Natural killer cell (primary cell): ENCODE data around the gene RRAD. TPM values are rescaled to one million over a fixed set of nuclear protein-coding genes. Genes with fewer than 3 reads are reported as not detected.

Source experiments
- ATAC-seq, 3 donors: fragments of 150-1000 bp in 2 of 3; fragments of 200-7000 bp in 1 of 3; cut with Tn5 transposase; 1 replicate in 1 of 3; 2 replicates in 2 of 3; pipeline ENCODE4 v1.10.0; 2021; ENCODE audit warnings: mild to moderate bottlenecking in 2 of 3, moderate library complexity in 2 of 3
- DNase-seq, 2 donors: peaks; one replicate each; pipeline versions ENCODE4 v3.0.0 to v3.0.0-alpha.2; 2013 to 2021; ENCODE audit warnings: mixed read lengths in 1 of 2
- H3K27ac ChIP-seq: one replicate; pipeline ENCODE4 v1.5.1; 2013; ENCODE audit warnings: mild to moderate bottlenecking, low read length
- H3K27me3 ChIP-seq: one replicate; pipeline ENCODE4 v1.6.1; 2013; ENCODE audit warnings: low read length; ENCODE audit not compliant: control insufficient read depth, insufficient read depth
- H3K36me3 ChIP-seq: one replicate; pipeline ENCODE4 v1.6.1; 2013; ENCODE audit warnings: low read length; ENCODE audit not compliant: control insufficient read depth, insufficient read depth
- H3K4me1 ChIP-seq: one replicate; pipeline ENCODE4 v1.6.1; 2013; ENCODE audit warnings: low read length; ENCODE audit not compliant: control insufficient read depth, insufficient read depth
- H3K4me3 ChIP-seq: one replicate; pipeline ENCODE4 v1.5.1; 2013; ENCODE audit warnings: low read length
- H3K9me3 ChIP-seq: one replicate; pipeline ENCODE4 v1.6.1; 2013; ENCODE audit warnings: low read length; ENCODE audit not compliant: control insufficient read depth, insufficient read depth
- H3K27ac Mint-ChIP-seq, 2 donors: one replicate each; pipeline ENCODE4 v1.8.0; 2022; ENCODE audit warnings: mild to moderate bottlenecking in 2 of 2, mixed read lengths in 2 of 2, moderate library complexity in 1 of 2
- H3K27me3 Mint-ChIP-seq, 2 donors: one replicate each; pipeline ENCODE4 v1.8.0; 2022; ENCODE audit warnings: low read depth in 2 of 2, mixed read lengths in 2 of 2
- H3K36me3 Mint-ChIP-seq: one replicate; pipeline ENCODE4 v1.8.0; 2022; ENCODE audit warnings: mixed read lengths
- H3K4me1 Mint-ChIP-seq, 2 donors: one replicate each; pipeline ENCODE4 v1.8.0; 2022; ENCODE audit warnings: mixed read lengths in 2 of 2
- H3K4me3 Mint-ChIP-seq: one replicate; pipeline ENCODE4 v1.8.0; 2022; ENCODE audit warnings: mild to moderate bottlenecking, moderate library complexity, mixed read lengths
- H3K9me3 Mint-ChIP-seq, 2 donors: one replicate each; pipeline ENCODE4 v1.8.0; 2022; ENCODE audit warnings: mixed read lengths in 2 of 2
- WGBS: methylation state at CpG from one replicate; pipeline ENCODE4 v1.1.7; 2013; ENCODE audit warnings: missing lambda C conversion rate; ENCODE audit not compliant: insufficient coverage; 5-methylcytosine and 5-hydroxymethylcytosine counted together
- intact Hi-C: fragments of 100-400 bp; cut with micrococcal nuclease; formaldehyde crosslinking; loops from one replicate; pipeline ENCODE4 v1.14.2; 2022
- total RNA-seq, 4 donors: library from RNA; stranded (reverse); fragments of 120-200 nt in 1 of 4; gene quantifications; one replicate each; pipeline versions ENCODE4 v1.2.3 to v1.2.4, GENCODE V29; 2013 to 2022
- TF ChIP-seq, protein P1 (sequence below): fragments of 200-600 bp; IDR thresholded peaks from one replicate; pipeline ENCODE4 v1.8.0; 2022; ENCODE audit warnings: antibody characterized with exemption

RRAD gene
- total RNA-seq, 3 donors from 2014 or later (not counting 1 experiment from before 2014, with no cell fraction given) = 1.8 to 4.5 (median 2.8) TPM

DNA sequence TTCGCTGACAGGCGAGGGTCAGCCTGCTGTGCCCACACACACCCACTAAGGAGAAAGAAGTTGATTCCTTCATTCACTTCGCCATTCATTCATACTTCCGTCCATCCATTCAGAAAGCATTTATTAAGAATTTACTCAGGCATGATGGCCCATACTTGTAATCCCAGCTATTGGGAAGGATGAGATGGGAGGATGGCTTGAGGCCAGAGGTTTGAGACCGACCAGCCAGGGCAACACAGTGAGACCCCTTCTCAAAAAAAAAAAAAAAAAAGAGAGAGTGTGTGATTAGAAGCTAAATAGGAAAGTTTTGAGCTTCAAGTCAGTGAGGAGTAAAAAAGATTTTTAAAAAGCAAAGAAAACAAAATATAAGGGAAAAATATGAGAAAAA is 18.7 kb upstream of the RRAD start:
- H3K27me3 ChIP-seq = peaks cover 10% of the 10 kb centered on the region
- TF ChIP-seq, protein P1, sequence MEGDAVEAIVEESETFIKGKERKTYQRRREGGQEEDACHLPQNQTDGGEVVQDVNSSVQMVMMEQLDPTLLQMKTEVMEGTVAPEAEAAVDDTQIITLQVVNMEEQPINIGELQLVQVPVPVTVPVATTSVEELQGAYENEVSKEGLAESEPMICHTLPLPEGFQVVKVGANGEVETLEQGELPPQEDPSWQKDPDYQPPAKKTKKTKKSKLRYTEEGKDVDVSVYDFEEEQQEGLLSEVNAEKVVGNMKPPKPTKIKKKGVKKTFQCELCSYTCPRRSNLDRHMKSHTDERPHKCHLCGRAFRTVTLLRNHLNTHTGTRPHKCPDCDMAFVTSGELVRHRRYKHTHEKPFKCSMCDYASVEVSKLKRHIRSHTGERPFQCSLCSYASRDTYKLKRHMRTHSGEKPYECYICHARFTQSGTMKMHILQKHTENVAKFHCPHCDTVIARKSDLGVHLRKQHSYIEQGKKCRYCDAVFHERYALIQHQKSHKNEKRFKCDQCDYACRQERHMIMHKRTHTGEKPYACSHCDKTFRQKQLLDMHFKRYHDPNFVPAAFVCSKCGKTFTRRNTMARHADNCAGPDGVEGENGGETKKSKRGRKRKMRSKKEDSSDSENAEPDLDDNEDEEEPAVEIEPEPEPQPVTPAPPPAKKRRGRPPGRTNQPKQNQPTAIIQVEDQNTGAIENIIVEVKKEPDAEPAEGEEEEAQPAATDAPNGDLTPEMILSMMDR = no peak
- H3K27ac ChIP-seq = no peak overlapping the region
- no peak for ATAC-seq
- peaks cover 8 to 9% of the 10 kb centered on the region in 2 donors for H3K27me3 Mint-ChIP-seq
- H3K4me1 Mint-ChIP-seq = peaks cover 22 to 24% of the 10 kb centered on the region in 2 donors
- H3K36me3 ChIP-seq = peaks cover 35% of the 10 kb centered on the region
- H3K36me3 Mint-ChIP-seq = no peaks in the 10 kb centered on the region
- H3K4me3 ChIP-seq = no peak overlapping the region
- DNase-seq = no peak
- no peak overlapping the region for H3K4me3 Mint-ChIP-seq
- intact Hi-C loops = no loop called here
- no peaks in the 10 kb centered on the region for H3K9me3 Mint-ChIP-seq
- no peak overlapping the region for H3K27ac Mint-ChIP-seq
- H3K4me1 ChIP-seq = peaks cover 18% of the 10 kb centered on the region
- H3K9me3 ChIP-seq = no peaks in the 10 kb centered on the region
- 100% methylated on average over 2 of the region's 5 CpGs for WGBS

DNA sequence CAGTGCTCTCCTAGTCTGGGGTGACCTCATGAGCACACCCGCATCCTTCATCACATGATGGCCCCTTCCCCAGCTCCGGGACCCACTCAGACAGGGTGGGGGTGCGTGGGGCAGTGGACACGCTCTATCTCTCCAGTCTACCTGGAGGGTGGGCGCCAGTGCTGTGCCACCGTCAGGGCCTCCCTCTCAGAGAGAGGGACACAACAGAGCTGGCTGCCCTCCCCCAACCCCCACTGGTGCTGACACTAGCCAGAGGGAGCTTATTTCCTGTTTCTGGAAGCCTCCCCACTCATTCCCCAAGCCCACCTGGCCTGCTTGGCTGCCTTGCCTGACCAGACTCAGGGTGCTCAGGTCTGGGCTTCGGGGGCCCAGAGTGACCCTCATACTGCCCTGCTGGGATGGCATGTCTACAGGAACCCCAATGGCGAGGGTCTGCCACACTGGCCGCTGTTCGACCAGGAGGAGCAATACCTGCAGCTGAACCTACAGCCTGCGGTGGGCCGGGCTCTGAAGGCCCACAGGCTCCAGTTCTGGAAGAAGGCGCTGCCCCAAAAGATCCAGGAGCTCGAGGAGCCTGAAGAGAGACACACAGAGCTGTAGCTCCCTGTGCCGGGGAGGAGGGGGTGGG is 18.2 kb upstream of the RRAD start:
- no peak overlapping the region for H3K27ac Mint-ChIP-seq
- Histone ChIP-seq H3K27me3 (peaks cover 5% of the 10 kb centered on the region), H3K9me3 (no peaks in the 10 kb centered on the region), H3K4me1 (peaks cover 13% of the 10 kb centered on the region), H3K36me3 (peaks cover 36% of the 10 kb centered on the region), H3K27ac (no peak overlapping the region), H3K4me3 (no peak overlapping the region)
- TF ChIP-seq, protein P1 = no peak
- WGBS = 90% methylated on average over 15 of the region's 15 CpGs
- intact Hi-C loops = no loop called here
- peaks cover 3 to 4% of the 10 kb centered on the region in 2 donors for H3K27me3 Mint-ChIP-seq
- no peaks in the 10 kb centered on the region for H3K9me3 Mint-ChIP-seq
- peaks cover 17 to 18% of the 10 kb centered on the region in 2 donors for H3K4me1 Mint-ChIP-seq
- no peaks in the 10 kb centered on the region for H3K36me3 Mint-ChIP-seq
- no peak overlapping the region for H3K4me3 Mint-ChIP-seq
- ATAC-seq = no peak
- DNase-seq = no peak

DNA sequence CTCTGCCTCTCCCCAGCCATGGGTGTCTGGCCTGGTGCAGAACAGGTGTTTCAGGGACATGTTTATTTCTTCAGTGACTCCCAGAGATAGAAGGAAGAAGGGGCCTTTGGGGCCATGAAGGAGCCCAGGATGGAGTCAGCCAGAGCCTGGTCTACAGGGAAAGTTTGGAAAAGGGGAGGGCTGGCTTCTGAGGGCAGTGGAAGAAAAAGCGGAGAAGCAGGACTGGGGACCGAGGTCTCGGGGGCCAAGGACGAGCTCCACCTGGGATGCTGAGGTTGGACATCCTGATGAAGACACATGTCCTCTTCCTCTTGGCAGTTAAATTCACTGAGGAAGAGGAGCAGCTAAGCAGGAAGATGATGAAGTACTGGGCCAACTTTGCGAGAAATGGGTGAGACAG is 17.6 kb upstream of the RRAD start:
- Histone ChIP-seq H3K36me3 (peaks cover 36% of the 10 kb centered on the region), H3K27ac (no peak overlapping the region), H3K4me3 (no peak overlapping the region), H3K4me1 (peaks cover 7% of the 10 kb centered on the region), H3K27me3 (no peaks in the 10 kb centered on the region), H3K9me3 (no peaks in the 10 kb centered on the region)
- Mint-ChIP-seq H3K4me3 (no peak overlapping the region), H3K36me3 (no peaks in the 10 kb centered on the region), H3K9me3 (no peaks in the 10 kb centered on the region), H3K27ac (no peak overlapping the region), H3K4me1 (peaks cover 12 to 13% of the 10 kb centered on the region in 2 donors), H3K27me3 (no peaks in the 10 kb centered on the region)
- intact Hi-C loops = no loop called here
- ATAC-seq = no peak
- TF ChIP-seq, protein P1 = no peak
- WGBS = 90% methylated on average over 5 of the region's 5 CpGs
- DNase-seq = no peak

DNA sequence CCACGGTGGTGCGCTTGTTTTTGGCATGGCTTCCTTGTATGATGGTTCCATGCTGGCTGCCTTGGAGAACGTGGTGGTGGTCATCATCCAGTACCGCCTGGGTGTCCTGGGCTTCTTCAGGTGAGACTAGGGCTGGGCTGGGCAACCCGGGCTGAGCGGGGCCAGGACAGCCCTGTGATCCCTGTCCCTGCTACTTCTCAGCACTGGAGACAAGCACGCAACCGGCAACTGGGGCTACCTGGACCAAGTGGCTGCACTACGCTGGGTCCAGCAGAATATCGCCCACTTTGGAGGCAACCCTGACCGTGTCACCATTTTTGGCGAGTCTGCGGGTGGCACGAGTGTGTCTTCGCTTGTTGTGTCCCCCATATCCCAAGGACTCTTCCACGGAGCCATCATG is 14.9 kb upstream of the RRAD start:
- TF ChIP-seq, protein P1 = no peak
- Mint-ChIP-seq H3K27me3 (no peaks in the 10 kb centered on the region), H3K4me3 (no peak overlapping the region), H3K4me1 (peaks cover 10 to 23% of the 10 kb centered on the region in 2 donors), H3K9me3 (no peaks in the 10 kb centered on the region), H3K36me3 (no peaks in the 10 kb centered on the region), H3K27ac (no peak overlapping the region)
- Histone ChIP-seq H3K27ac (no peak overlapping the region), H3K36me3 (peaks cover 36% of the 10 kb centered on the region), H3K4me3 (no peak overlapping the region), H3K27me3 (no peaks in the 10 kb centered on the region), H3K4me1 (peaks cover 14% of the 10 kb centered on the region), H3K9me3 (no peaks in the 10 kb centered on the region)
- 96% methylated on average over 16 of the region's 16 CpGs for WGBS
- ATAC-seq (no peak), DNase-seq (no peak)
- intact Hi-C loops = no loop called here
